Urothelium cell line (cell line): ENCODE data around the gene ADAM33.

Source experiments
- DNase-seq: peaks from one replicate; pipeline ENCODE4 v3.0.0; 2011; ENCODE audit warnings: low spot score, mixed read lengths
- FAIRE-seq: peaks from 2 replicates; lab custom pipeline; 2011; peaks lifted over from hg19 to GRCh38; lab: Jason Lieb, UNC

ADAM33 gene

DNA sequence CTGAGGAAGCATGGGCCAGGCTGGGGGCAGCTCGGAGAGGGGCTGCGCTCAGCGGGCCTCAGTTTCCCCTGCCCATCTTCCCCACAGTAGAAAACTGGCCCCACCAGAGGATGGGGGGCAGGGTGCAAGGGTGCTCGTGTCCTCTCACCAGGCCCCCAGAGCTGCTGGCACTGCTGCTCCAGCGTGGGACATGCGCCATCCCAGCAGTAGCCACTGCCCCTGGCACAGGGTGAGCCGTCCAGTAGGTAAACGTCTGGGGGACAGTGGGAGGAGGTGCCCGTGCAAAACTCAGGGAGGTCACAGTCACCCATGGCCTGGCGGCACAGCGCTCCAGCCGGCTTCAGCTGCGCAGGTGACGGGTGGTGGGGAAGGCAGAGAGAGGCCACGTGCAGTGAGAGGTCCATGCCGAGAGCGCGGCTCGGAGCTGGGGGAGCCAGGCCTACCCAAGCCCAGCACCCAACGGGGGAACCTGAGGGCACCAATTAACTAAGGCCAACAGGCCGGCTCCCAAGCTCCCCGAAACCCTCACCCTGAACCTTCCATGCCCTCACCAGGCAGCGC lies 9.7 kb downstream of the ADAM33 start:
- FAIRE-seq (no peak), DNase-seq (no peak)

DNA sequence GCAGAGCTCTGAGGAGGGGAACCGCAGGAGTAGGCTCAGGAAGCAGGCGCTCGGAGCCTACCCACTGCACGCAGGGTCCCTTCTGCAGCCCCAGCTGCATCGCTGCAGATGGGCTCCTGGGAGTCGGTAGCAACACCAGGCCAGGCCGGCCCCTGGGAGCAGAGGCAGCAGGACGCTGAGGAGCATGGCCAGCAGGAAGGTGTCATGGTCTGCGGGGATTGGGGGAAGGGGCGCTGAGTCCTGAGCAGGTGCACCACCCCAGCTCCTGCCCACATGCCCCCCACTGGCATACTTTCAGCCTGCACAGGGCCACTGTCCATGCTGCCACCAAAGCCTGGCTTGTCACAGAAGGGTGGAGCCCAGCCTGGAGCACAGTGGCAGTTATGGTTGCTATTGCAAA lies 10.9 kb downstream of the ADAM33 start:
- FAIRE-seq (no peak), DNase-seq (no peak)

DNA sequence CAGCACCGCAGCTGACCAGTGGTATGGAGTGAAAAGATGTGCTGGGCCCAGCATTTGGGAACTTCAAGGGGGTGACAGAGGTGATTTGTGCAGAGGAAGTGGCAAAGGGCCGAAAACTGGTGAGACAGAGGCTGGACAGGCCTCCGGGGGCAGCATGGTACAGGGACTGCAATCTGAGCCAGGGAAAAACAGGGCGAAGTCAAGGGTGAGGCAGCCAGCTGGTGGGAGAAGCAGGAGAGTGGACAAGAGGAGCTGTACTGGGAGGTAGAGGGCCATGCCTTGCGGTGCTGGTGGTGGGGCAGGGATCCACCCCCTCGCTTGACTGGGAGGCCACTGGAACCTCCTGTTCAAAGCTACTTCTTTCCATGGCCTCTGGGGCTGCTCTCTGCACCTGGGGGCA lies 11.3 kb downstream of the ADAM33 start:
- FAIRE-seq (no peak), DNase-seq (no peak)

DNA sequence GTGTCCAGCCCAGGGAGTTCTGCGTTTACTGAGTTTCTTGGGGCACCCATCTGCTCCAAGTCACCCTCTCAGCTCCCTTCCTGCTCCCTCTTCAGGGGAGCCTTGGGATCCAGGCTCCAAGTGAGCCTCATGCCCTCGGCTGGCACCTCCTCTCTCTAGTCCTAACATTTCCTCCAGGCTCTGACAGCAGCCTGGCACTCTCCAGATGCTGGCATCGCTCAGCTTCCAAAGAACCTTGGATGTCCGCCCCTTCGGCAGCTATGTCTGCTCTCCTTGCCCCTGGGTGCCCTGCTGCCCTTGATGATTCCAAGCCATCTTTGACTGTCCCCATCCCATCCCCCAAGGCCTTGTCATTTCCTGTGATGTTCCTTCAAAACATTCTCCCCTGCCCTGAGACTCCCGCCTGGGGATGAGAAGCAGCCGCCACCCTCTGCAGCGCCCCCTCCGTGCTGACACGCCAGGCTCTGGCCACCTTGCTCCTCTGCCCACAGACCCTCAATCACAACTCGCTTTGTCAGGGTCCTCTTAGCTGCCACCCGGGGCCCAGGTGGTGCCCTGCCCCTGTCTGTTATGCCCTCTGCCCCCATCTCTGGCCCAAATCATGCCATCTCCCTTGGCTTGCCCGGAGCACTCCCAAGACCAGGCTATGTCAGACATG lies 12.0 kb downstream of the ADAM33 start:
- FAIRE-seq (no peak), DNase-seq (no peak)

DNA sequence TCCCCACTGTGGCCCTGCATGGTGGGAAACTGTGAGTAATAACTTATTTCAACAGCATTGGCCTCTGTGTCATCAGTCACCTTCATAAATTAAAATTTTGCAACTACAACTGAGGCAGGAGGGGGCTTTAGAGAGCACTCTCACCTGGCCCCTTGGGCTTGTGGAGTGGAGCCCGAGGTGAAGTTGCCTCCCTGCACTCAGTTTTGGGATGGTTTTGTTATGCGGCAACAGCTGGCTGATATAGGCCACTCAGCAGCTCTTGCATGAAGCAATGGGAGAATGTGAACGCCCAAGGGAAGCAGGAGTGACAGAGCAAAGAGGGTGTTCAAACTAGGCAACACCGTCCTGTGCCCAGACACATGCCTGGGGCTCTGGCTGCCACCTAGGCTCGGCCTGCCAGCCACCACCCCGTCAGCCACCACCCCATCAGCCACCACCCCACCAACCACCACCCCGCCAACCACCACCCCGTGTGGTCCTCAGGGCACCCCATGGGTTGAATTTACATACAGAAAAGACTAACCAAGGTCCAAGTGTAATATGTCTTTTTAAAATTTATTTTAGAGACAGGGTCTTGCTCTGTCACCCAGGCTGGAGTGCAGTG lies 14.3 kb downstream of the ADAM33 start:
- FAIRE-seq (no peak), DNase-seq (no peak)

DNA sequence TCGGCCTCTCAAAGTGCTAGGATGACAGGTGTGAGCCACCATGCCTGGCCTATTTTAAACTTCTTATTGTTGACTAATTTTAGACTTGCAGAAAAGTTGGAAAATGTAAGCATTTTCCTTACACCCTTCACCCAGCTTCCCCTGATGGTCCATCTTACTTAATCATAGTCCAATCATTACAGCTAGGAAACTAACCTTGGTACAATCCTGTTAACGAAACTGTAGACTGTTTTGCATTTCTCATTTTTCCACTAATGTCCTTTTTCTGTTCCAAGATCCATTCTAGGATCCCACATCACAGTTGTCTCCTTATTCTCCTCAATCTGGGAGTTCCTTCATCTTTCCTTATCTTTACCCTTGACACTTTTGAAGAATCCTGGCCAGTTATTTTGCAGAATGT lies 18.0 kb downstream of the ADAM33 start:
- DNase-seq (no peak), FAIRE-seq (no peak)

DNA sequence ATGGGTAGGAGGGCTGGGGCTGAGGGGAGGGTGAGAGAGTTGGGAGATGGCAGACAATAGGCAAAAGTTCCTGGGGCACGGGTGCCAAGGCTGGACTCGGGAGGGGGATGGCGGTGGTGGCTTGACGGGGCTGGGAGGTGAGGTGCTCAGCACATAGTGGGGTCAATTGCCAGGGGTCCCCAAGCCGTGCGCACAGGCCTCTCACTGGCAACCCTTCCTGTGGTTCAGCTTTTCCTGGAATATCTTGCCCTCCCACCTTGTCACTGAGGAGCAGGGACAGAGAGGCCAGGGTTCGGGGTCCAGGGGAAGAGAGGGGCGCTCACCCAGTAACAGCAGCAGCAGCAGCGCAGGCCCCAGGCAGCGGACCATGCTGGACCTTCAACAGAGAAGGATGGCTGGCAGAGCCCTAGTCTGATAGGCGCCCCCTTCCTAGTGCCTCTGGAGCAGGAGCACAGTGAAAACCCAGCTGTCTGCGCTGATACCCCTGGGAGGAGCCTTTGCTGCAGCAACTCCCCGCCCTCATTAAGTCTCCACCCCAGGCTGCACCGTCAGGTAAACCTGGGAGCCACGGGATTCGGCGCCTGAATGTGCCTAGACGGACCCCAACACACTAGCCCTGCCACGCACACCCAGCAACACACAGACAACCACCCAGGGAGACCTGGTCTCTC lies 18.6 kb downstream of the ADAM33 start, which contains the start of gene GFRA4:
TSS of gene GFRA4 (minus strand) at position 369 of the 671 bp plus-strand sequence. CDS start at position 369, 0 bp downstream.
- no peak for DNase-seq
- FAIRE-seq, result no peak

DNA sequence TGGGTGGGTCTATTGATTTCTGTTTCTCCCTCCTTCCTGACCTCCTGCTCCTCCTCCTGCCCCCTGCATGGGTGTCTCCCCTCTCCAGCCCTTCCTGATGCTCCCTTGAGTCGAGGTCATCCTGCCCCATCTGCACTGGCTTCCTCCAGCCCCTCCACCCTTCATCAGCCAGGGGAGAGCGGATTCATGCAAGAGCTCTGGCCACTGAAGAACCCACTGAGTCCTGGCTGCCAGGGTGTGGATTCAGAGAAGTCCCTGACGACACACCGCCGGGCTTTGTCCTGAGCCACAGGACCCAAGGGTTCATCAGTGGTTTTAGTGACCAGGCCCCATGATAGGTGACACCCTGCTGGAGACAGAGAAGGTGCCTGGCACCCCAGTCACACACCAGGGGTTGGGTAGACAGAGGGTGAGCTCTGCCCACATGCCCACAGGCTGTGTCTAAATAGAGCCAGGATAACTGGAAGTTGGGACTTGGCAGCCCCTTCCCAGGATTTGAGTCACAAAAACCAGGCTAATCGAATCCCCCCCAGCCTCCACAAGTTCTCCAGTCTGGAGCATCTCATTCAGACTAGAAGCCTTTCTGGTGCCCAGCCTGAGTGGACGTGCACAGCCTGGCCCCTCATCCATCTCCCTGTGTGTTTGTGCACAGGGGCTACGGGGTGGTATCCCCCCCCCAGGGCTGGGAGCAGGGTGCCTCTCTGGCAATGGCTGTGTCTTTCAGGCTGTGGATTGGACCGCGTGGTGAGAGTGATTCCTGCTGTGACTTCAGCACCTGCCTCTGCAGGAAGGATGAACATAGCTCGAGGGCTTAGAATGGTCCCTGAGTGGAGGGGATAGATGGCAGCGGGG lies 19.8 kb downstream of the ADAM33 start:
- no peak for FAIRE-seq
- no peak for DNase-seq

DNA sequence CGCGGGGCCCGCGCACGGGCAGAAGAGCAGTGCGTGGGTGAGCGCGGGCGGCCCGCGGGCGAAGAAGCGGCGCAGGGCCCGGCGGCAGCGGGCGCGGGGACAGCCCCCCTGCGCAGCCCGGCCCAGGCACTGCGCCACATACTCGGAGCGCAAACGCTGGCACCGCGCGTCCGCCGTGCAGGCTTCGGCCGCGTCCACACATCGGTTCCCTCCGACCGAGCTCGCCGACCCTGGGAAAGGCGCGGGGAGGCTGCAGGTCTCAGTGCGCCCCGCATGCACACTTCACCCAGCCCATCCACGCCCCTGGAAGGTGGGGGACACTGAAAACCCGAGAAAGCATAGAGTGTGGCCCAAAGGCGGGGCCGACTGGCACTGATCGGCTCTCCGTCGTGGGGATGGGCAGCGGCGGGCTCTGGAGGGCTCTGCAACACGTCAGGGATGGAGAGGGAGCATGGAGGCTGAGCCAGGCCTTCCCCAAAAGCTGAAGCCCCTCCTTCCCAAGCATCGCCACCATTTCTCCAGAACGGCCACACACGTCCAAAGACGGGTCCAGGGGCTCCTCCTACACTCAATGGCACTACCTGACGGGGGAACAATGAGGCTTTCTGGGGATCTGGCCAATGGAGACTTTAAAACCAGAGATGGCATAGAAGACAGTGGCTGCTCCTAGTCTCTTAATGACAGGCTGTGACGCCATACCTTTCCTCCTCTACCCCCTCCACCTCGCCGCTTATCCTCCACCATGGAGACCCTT lies 20.6 kb downstream of the ADAM33 start:
- FAIRE-seq (no peak), DNase-seq (no peak)

DNA sequence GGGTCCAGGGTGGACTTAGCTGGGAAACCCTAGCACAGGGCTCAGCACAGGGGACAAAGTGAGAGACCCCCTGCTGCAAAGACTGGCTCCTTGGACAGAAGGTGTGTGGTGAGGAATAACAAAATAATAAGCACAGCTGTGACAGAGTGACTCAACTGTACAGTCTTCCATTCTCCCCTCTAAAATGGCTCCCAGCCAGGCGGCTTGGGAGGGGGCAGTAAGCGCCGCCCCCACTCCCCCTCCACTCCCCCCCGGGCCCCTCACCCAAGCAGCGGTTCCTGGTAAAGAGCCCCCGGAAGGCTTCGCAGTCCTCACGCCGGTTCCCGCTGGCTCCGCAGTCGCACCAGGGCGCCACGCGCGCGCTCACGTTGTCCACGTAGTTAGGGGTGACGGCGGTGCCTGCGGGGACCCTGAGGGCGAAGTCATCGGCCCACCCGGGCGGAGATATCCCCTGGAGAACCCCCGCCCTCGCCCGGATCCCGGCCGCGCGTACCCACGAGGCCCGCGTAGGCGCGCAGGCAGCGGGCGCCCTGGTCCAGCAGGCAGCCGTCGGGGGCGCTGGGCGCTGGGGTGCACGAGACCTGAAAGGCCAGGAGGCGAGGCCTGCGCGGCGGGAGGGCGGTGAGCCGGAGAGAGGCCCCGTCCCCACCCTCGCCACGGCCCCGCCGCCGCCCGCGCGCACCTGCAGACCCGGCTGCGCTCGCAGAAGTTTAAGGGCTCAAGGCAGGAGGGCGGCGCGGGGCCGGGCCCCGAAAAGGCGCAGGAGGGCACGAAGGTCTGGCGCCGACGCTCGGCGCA lies 21.3 kb downstream of the ADAM33 start:
- FAIRE-seq (no peak), DNase-seq (no peak)

DNA sequence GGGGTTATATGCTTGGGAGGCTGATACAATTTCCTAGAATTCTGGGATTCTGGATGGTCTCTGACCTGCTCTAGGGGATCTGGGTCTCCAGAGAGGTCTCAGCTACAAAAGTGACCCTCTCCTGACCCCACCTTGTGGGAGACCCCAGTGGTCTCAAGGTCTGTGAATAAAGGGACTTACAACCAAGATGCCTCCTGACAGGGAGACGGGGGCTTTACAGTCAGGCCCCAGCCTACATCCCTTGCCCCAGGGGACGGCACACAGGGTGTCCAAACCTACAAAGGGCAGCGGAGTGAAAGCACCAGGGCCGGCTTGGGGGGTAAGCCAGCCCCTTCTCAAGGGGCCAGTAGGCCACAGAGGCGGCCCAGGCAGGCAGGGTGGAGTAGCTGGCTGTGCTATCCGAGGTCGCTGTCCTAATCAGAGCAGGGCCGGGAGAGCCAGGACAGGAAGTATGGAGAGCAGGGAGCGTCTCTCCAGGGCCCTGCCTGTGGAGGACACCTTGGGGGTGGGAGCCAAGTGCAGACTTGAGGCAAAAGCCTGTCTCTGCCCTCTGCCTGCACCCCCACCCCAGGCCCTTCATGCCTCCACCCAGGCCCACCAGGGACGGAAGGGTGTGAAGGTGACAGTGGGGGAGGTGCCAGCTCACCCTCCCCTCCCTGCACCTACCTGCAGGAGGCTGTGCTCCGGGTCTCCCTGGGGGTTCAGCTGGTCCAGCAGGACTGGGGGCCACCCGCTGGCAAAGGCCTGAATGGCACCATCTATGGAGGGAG lies 22.1 kb downstream of the ADAM33 start:
- DNase-seq, result no peak

DNA sequence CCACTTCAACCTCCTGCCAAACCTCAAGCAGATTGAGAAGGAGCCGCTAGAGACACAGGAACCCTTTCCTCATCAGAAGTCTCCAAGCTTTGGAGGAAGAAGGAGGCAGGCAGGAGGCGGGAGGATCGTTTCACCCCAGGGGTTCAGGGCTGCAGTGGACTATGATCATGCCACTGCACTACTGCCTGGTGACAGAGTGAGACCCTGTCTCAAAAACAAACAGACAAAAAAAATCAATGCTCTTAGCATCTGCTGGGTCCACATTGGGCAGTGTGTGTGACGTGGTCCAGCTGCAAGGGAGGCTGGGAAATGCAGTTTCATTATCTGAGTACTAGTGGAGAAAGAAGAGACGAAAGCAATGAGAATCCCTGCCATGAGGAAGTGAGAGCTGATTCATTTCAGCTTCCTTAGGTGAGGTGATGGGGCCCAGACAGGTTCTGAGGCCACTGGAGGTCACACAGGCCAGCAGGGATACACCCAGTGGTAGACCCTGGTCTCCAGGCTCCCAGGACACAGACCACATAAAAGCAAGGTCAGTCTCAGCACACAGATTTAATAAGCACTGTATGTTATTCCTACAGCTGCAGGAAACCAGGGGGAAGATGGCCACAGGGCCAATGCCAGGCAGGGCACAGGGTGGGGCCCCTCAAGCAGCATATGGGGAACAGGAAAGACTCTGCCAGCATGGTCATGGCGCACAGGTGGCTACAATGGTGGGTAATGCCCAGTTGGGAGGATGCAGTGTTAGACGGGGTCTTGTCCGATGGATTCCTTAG lies 22.9 kb downstream of the ADAM33 start:
- DNase-seq (no peak), FAIRE-seq (no peak)

More for the DNA sequence above, 22.1 kb downstream of the ADAM33 start:
- FAIRE-seq, result no peak

DNA sequence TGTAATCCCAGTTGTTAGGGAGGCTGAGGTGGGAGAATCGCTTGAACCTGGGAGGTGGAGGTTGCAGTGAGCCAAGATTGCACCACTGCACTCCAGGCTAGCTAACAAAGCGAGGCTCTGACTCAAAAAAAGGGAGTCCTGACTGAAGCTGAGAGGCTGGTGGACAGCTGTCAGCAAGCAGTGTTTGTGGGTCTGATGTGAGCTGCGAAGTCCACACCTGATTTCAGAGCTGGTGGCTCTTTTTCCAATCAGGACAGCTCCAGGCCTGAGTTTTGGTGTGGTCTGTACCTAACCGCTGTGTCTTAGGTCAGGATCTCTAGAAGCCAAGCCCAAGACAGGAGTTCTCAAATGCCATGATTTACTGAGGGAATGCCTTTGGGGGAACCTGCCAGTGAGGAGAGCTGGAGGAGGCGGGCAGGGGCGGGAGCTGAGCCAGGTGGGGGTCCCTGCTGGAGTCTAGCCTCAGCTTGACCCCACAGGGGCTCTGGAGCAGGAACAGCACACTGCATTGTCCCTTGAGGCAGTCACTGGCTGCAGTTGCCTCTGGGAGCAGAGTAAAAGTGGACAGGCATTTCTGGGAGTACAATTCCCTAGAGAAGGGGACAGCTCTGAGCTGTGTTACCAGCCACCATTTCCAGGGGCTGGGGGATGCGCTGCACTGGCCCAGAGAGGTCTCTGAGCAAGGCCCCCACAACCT lies 23.6 kb downstream of the ADAM33 start:
- no peak for FAIRE-seq
- no peak for DNase-seq

DNA sequence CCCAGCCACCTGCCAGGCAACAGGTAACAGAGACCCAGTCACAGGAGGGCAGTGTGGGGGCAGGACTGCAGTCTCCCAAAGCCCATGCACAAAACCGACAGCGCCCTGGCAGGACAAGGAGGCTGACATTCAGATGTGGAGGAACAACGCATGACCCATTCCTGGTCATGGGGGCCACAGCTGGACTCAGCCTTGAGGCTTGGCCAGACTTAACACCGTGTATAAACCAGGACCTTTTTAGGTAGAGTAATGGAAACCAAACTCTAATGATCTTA lies 26.7 kb downstream of the ADAM33 start:
- no peak for FAIRE-seq
- no peak for DNase-seq

DNA sequence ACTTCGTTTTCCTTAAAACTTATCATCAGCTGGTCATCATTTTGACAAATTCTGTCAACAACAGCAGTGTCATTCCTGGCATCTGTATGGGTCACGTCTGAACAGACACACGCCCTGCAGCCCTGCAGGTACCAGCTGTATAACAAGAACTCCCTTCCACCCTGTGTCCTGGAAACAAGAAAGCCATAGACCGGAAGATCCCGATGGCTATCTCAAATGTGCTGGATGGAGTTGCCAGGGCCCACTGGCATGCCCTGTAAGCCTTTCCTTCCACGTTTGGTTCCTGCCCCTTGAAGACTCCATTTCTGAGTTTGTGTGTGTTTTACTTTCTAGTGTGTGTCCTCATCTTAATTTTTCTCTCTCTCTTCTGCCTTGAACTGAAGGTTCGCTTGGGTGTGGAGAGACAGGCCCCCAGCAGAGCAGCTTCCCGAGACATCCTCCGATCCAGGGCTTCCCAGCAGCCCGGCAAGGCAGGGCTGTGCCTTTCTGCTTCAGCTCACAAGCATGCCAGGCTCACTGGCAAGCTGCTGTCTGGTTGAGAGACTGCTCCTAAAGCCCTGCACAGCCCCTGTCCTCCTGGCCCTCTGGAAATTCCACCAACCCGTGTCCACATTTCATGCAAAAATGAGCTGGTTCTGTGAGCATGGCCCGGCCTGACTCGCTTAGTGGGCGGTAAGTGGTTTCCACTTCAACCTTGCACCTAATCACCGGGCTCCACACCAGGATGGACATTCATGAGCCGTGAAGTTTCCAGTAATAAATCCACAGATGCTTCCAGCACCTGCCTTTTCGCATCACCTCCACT lies 27.3 kb downstream of the ADAM33 start:
- FAIRE-seq, result no peak
- DNase-seq, result no peak

DNA sequence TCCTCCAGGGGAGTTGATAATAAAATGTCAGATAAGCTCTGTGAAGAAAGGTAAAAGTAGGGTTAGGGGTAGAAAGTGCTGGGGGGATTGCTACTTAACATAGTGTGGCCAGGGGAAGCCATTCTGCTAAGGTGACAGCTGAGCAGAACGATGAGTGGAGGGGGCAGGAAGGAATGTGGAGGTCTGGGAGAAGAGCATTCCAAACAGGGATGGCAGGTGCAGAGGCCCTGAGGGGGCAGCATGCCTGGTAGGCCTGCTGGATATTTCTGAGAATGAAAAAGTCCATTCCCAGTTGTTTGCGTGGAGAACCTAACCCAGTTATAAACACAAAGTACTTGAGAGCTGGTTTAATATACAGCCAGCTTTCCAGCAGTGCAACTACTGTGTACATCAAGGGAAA lies 27.9 kb downstream of the ADAM33 start:
- no peak for DNase-seq

More for the DNA sequence above, 27.9 kb downstream of the ADAM33 start:
- FAIRE-seq, result no peak
